Endothelial cell of hepatic sinusoid (primary cell): ENCODE results near the gene KCTD1.

Source experiments
- in situ Hi-C: cut with HindIII; loops from 2 replicates; pipeline ENCODE4 v1.10.0; 2017; ENCODE audit warnings: low sequenced_read_pairs

Gene KCTD1

GRCh38 chr18:26549263-26550094 lies 1.1 kb upstream of the KCTD1 start:
- in situ Hi-C loops, result no loop called here

GRCh38 chr18:26547646-26548414 lies 523 bp downstream of the KCTD1 start:
- in situ Hi-C loops, result no loop called here

GRCh38 chr18:26546875-26547645 lies 1.3 kb downstream of the KCTD1 start:
- in situ Hi-C loops, result no loop called here

GRCh38 chr18:26546170-26546874 lies 2.0 kb downstream of the KCTD1 start:
- in situ Hi-C loops, result no loop called here

GRCh38 chr18:26545335-26546123 lies 2.8 kb downstream of the KCTD1 start:
- in situ Hi-C loops, result no loop called here

GRCh38 chr18:26544451-26544850 lies 3.9 kb downstream of the KCTD1 start:
- in situ Hi-C loops, result no loop called here

GRCh38 chr18:26543373-26543772 lies 5.0 kb downstream of the KCTD1 start:
- in situ Hi-C loops, result no loop called here

GRCh38 chr18:26540043-26540628 lies 8.2 kb downstream of the KCTD1 start:
- in situ Hi-C loops, result no loop called here

- in situ Hi-C loops, result no loop called here
These were observed 9.8 kb downstream of the KCTD1 start for GRCh38 chr18:26538524-26538923.

GRCh38 chr18:26536664-26537063 lies 11.7 kb downstream of the KCTD1 start:
- in situ Hi-C loops, result no loop called here

GRCh38 chr18:26536032-26536431 lies 12.3 kb downstream of the KCTD1 start:
- in situ Hi-C loops, result no loop called here

- in situ Hi-C loops, result no loop called here
These were observed 12.7 kb downstream of the KCTD1 start for GRCh38 chr18:26535630-26536029.

- in situ Hi-C loops, result no loop called here
These were observed 15.7 kb downstream of the KCTD1 start for GRCh38 chr18:26532367-26533340.

GRCh38 chr18:26531605-26532298 lies 16.6 kb downstream of the KCTD1 start:
- in situ Hi-C loops, result no loop called here

GRCh38 chr18:26526966-26527234 lies 21.5 kb downstream of the KCTD1 start:
- in situ Hi-C loops, result no loop called here

GRCh38 chr18:26526128-26526965 lies 22.0 kb downstream of the KCTD1 start:
- in situ Hi-C loops, result no loop called here
